ENCODE data around the gene CDKN2AIPNL. TPM values are rescaled to one million over a fixed set of nuclear protein-coding genes. Genes with fewer than 3 reads are reported as not detected.

The CDKN2AIPNL gene
- total and polyA plus RNA-seq, 2 donors (not counting 3 experiments of a cell fraction or from before 2014, with no cell fraction given), result 22.2 to 36.5 TPM

GRCh38 chr5:134450374-134450773, 38.7 kb upstream of the CDKN2AIPNL start:
- FAIRE-seq, result no peak
- intact Hi-C loops (cut with micrococcal nuclease), result no loop called here
- TF ChIP-seq POLR2AphosphoS5 (IDR thresholded peaks at IDR 0.05; ENCODE audit: insufficient read depth, low read depth, low read length), result no peak
- TF ChIP-seq GATA2 (IDR thresholded peaks at IDR 0.05; ENCODE audit: insufficient read depth, insufficient read length, low read depth, low read length), result no peak
- TF ChIP-seq EZH2 (IDR thresholded peaks at IDR 0.05; ENCODE audit: borderline replicate concordance, low read depth, low read length, severe bottlenecking), result no peak
- TF ChIP-seq, protein P1, sequence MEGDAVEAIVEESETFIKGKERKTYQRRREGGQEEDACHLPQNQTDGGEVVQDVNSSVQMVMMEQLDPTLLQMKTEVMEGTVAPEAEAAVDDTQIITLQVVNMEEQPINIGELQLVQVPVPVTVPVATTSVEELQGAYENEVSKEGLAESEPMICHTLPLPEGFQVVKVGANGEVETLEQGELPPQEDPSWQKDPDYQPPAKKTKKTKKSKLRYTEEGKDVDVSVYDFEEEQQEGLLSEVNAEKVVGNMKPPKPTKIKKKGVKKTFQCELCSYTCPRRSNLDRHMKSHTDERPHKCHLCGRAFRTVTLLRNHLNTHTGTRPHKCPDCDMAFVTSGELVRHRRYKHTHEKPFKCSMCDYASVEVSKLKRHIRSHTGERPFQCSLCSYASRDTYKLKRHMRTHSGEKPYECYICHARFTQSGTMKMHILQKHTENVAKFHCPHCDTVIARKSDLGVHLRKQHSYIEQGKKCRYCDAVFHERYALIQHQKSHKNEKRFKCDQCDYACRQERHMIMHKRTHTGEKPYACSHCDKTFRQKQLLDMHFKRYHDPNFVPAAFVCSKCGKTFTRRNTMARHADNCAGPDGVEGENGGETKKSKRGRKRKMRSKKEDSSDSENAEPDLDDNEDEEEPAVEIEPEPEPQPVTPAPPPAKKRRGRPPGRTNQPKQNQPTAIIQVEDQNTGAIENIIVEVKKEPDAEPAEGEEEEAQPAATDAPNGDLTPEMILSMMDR (IDR thresholded peaks at IDR 0.05; ENCODE audit: extremely low read depth in 1 of 2, insufficient read depth in 1 of 2, low read depth in 1 of 2, low read length in 2 of 2), result no peak
- TF ChIP-seq MYC (IDR thresholded peaks at IDR 0.05; ENCODE audit: low read depth, low read length), result no peak
- ChIA-PET CTCF (no interaction called here), POLR2A (no interaction called here)
- BruUV-seq (replicated peaks), result no TSS peak
- H3K4me3 ChIP-seq (replicated peaks in 1 of 3; ENCODE audit: insufficient read depth in 1 of 3, low read depth in 1 of 3, low read length in 3 of 3), result no peak overlapping the region
- no peak overlapping the region for H2AFZ ChIP-seq (ENCODE audit: low read depth, low read length)
- no peak overlapping the region for H3K9ac ChIP-seq (replicated peaks; ENCODE audit: extremely low read depth, insufficient read depth, low read length)
- H3K4me1 ChIP-seq (ENCODE audit: control insufficient read depth, extremely low read depth, insufficient read depth, low read length), result no peaks in the 10 kb centered on the region
- H3K27me3 ChIP-seq (ENCODE audit: control insufficient read depth in 2 of 2, insufficient read depth in 2 of 2, low read length in 2 of 2), result no peaks in the 10 kb centered on the region
- H3K4me2 ChIP-seq (ENCODE audit: insufficient read depth, low read length), result no peak overlapping the region
- H3K79me2 ChIP-seq (ENCODE audit: control insufficient read depth, insufficient read depth, low read length), result no peaks in the 10 kb centered on the region
- H3K9me1 ChIP-seq (replicated peaks; ENCODE audit: control insufficient read depth, extremely low read depth, insufficient read depth, low read length), result no peaks in the 10 kb centered on the region
- dilution Hi-C loops (cut with MboI; ENCODE audit: extremely low pct_ligation_motif_present, low sequenced_read_pairs), result no loop called here
- no peaks in the 10 kb centered on the region for H4K20me1 ChIP-seq (replicated peaks; ENCODE audit: control insufficient read depth, extremely low read depth, insufficient read depth, low read length)
- no peaks in the 10 kb centered on the region for H3K36me3 ChIP-seq (ENCODE audit: control insufficient read depth in 2 of 2, extremely low read depth in 1 of 2, insufficient read depth in 2 of 2, low read length in 2 of 2)
- H3K27ac ChIP-seq (ENCODE audit: insufficient read depth, low read depth, low read length), result no peak overlapping the region
- no peak for DNase-seq (ENCODE audit: low read depth, low spot score)
- H3K9me3 ChIP-seq (replicated peaks; ENCODE audit: control insufficient read depth, insufficient read depth, low read length), result no peaks in the 10 kb centered on the region

GRCh38 chr5:134449167-134449566, 37.5 kb upstream of the CDKN2AIPNL start:
- H3K4me1 ChIP-seq (ENCODE audit: control insufficient read depth, extremely low read depth, insufficient read depth, low read length), result no peaks in the 10 kb centered on the region
- H2AFZ ChIP-seq (ENCODE audit: low read depth, low read length), result no peak overlapping the region
- no peaks in the 10 kb centered on the region for H3K9me3 ChIP-seq (replicated peaks; ENCODE audit: control insufficient read depth, insufficient read depth, low read length)
- dilution Hi-C loops (cut with MboI; ENCODE audit: extremely low pct_ligation_motif_present, low sequenced_read_pairs), result no loop called here
- TF ChIP-seq MAX (IDR thresholded peaks at IDR 0.05; ENCODE audit: insufficient read depth, insufficient read length) (no peak), EZH2 (IDR thresholded peaks at IDR 0.05; ENCODE audit: borderline replicate concordance, low read depth, low read length, severe bottlenecking) (no peak), JUN (IDR thresholded peaks at IDR 0.05; ENCODE audit: borderline replicate concordance, insufficient read depth, insufficient read length, low read depth) (no peak), FOS (IDR thresholded peaks at IDR 0.05; ENCODE audit: borderline replicate concordance, insufficient read depth, low read length) (no peak), POLR2A (IDR thresholded peaks at IDR 0.05; ENCODE audit: low read depth, low read length) (no peak), GATA2 (IDR thresholded peaks at IDR 0.05; ENCODE audit: insufficient read depth, insufficient read length, low read depth, low read length) (no peak), MYC (IDR thresholded peaks at IDR 0.05; ENCODE audit: low read depth, low read length) (no peak), POLR2AphosphoS5 (IDR thresholded peaks at IDR 0.05; ENCODE audit: insufficient read depth, low read depth, low read length) (no peak)
- TF ChIP-seq, protein P1 (IDR thresholded peaks at IDR 0.05; ENCODE audit: extremely low read depth in 1 of 2, insufficient read depth in 1 of 2, low read depth in 1 of 2, low read length in 2 of 2), result no peak
- no peaks in the 10 kb centered on the region for H3K36me3 ChIP-seq (ENCODE audit: control insufficient read depth in 2 of 2, extremely low read depth in 1 of 2, insufficient read depth in 2 of 2, low read length in 2 of 2)
- no peaks in the 10 kb centered on the region for H4K20me1 ChIP-seq (replicated peaks; ENCODE audit: control insufficient read depth, extremely low read depth, insufficient read depth, low read length)
- POLR2A ChIA-PET, result no interaction called here
- CTCF ChIA-PET, result no interaction called here
- H3K4me2 ChIP-seq (ENCODE audit: insufficient read depth, low read length), result no peak overlapping the region
- H3K9ac ChIP-seq (replicated peaks; ENCODE audit: extremely low read depth, insufficient read depth, low read length), result no peak overlapping the region
- H3K9me1 ChIP-seq (replicated peaks; ENCODE audit: control insufficient read depth, extremely low read depth, insufficient read depth, low read length), result no peaks in the 10 kb centered on the region
- no peak overlapping the region for H3K27ac ChIP-seq (ENCODE audit: insufficient read depth, low read depth, low read length)
- no TSS peak for BruUV-seq (replicated peaks)
- DNase-seq (ENCODE audit: low read depth, low spot score), result no peak
- intact Hi-C loops (cut with micrococcal nuclease), result no loop called here
- H3K4me3 ChIP-seq (replicated peaks in 1 of 3; ENCODE audit: insufficient read depth in 1 of 3, low read depth in 1 of 3, low read length in 3 of 3), result no peak overlapping the region
- FAIRE-seq, result no peak
- H3K79me2 ChIP-seq (ENCODE audit: control insufficient read depth, insufficient read depth, low read length), result no peaks in the 10 kb centered on the region
- H3K27me3 ChIP-seq (ENCODE audit: control insufficient read depth in 2 of 2, insufficient read depth in 2 of 2, low read length in 2 of 2), result no peaks in the 10 kb centered on the region

All from endothelial cell of umbilical vein (primary cell).